Mesendoderm (in vitro differentiated cells): ENCODE results near the gene HCN3.
"Not testable (repeated sequence)": the region's sequence is repeated elsewhere in the genome, so short reads cannot be mapped to it uniquely, and the experiment has no call there.

Experiments
- DNase-seq: peaks from one replicate; pipeline ENCODE4 v3.0.0; 2013
- H2AK5ac ChIP-seq: 2 replicates; pipeline ENCODE4 v1.6.1; 2013; ENCODE audit warnings: low read length, inconsistent platforms
- H2BK120ac ChIP-seq: 2 replicates; pipeline ENCODE4 v1.6.1; 2013; ENCODE audit warnings: low read depth, mild to moderate bottlenecking, low read length, moderate library complexity, mixed read lengths
- H2BK15ac ChIP-seq: replicated peaks from 2 replicates; pipeline ENCODE4 v1.6.1; 2013; ENCODE audit warnings: low read depth, mild to moderate bottlenecking, moderate library complexity
- H2BK5ac ChIP-seq: 2 replicates; pipeline ENCODE4 v1.6.1; 2013; ENCODE audit warnings: low read length, inconsistent platforms
- H3K18ac ChIP-seq: 2 replicates; pipeline ENCODE4 v1.6.1; 2013; ENCODE audit warnings: mild to moderate bottlenecking, low read length, mixed read lengths
- H3K23ac ChIP-seq: one replicate; pipeline ENCODE4 v1.6.1; 2013; ENCODE audit warnings: low read length
- H3K27ac ChIP-seq: 2 replicates; pipeline ENCODE4 v1.5.1; 2013; ENCODE audit warnings: low read depth, mild to moderate bottlenecking, inconsistent platforms, low read length, moderate library complexity
- H3K27me3 ChIP-seq: 2 replicates; pipeline ENCODE4 v1.6.1; 2013; ENCODE audit warnings: low read length, control low read depth, mild to moderate bottlenecking, inconsistent platforms; ENCODE audit not compliant: insufficient read depth, poor library complexity
- H3K36me3 ChIP-seq: 2 replicates; pipeline ENCODE4 v1.6.1; 2013; ENCODE audit warnings: low read length, inconsistent platforms; ENCODE audit not compliant: control insufficient read depth, insufficient read depth
- H3K4ac ChIP-seq: one replicate; pipeline ENCODE4 v1.6.1; 2013; ENCODE audit warnings: low read depth, mild to moderate bottlenecking, low read length, moderate library complexity
- H3K4me1 ChIP-seq: 2 replicates; pipeline ENCODE4 v1.6.1; 2013; ENCODE audit warnings: low read depth, low read length, inconsistent platforms; ENCODE audit not compliant: control insufficient read depth
- H3K4me2 ChIP-seq: 2 replicates; pipeline ENCODE4 v1.6.1; 2013; ENCODE audit warnings: low read length
- H3K4me3 ChIP-seq: 2 replicates; pipeline ENCODE4 v1.5.1; 2013; ENCODE audit warnings: mild to moderate bottlenecking, low read length
- H3K56ac ChIP-seq: one replicate; pipeline ENCODE4 v1.6.1; 2013; ENCODE audit warnings: low read length
- H3K79me1 ChIP-seq: 2 replicates; pipeline ENCODE4 v1.6.1; 2013; ENCODE audit warnings: low read length, inconsistent platforms
- H3K79me2 ChIP-seq: 2 replicates; pipeline ENCODE4 v1.6.1; 2013; ENCODE audit warnings: mild to moderate bottlenecking, low read length; ENCODE audit not compliant: control insufficient read depth, insufficient read depth
- H3K9ac ChIP-seq: 2 replicates; pipeline ENCODE4 v1.6.1; 2013; ENCODE audit warnings: low read length, inconsistent platforms
- H4K5ac ChIP-seq: one replicate; pipeline ENCODE4 v1.6.1; 2013; ENCODE audit warnings: low read length
- H4K8ac ChIP-seq: one replicate; pipeline ENCODE4 v1.6.1; 2013; ENCODE audit warnings: low read depth, mild to moderate bottlenecking, control low read depth, low read length, moderate library complexity
- WGBS: extraction: QIAGEN DNeasy Blood & Tissue Kit; methylation state at CpG from one replicate; pipeline ENCODE4 v1.1.7; 2013; ENCODE audit warnings: low lambda C conversion rate, missing lambda C conversion rate; ENCODE audit not compliant: insufficient coverage; ENCODE audit errors: extremely low coverage; 5-methylcytosine and 5-hydroxymethylcytosine counted together

HCN3 gene

GRCh38 chr1:155287987-155288543 is 10.8 kb downstream of the HCN3 start:
- H3K27ac ChIP-seq: no peak overlapping the region
- no peak overlapping the region for H4K5ac ChIP-seq
- H3K56ac ChIP-seq: no peak overlapping the region
- H2BK5ac ChIP-seq: no peak overlapping the region
- H4K8ac ChIP-seq: no peak overlapping the region
- no peak overlapping the region for H2BK15ac ChIP-seq
- no peak overlapping the region for H2BK120ac ChIP-seq
- no peaks in the 10 kb centered on the region for H3K4me1 ChIP-seq
- no CpG with 5 or more reads among the region's 21 CpGs for WGBS
- H3K27me3 ChIP-seq: no peaks in the 10 kb centered on the region
- H3K4me2 ChIP-seq: no peak overlapping the region
- peaks cover 2% of the 10 kb centered on the region for H3K36me3 ChIP-seq
- H3K9ac ChIP-seq: no peak overlapping the region
- no peak overlapping the region for H3K23ac ChIP-seq
- H3K4me3 ChIP-seq: no peak overlapping the region
- no peak overlapping the region for H3K4ac ChIP-seq
- H2AK5ac ChIP-seq: no peak overlapping the region
- H3K79me1 ChIP-seq: no peaks in the 10 kb centered on the region
- DNase-seq: no peak
- no peak overlapping the region for H3K18ac ChIP-seq
- H3K79me2 ChIP-seq: no peaks in the 10 kb centered on the region

- not testable (repeated sequence) for H4K8ac ChIP-seq, H2BK120ac ChIP-seq, H3K56ac ChIP-seq, H3K36me3 ChIP-seq, H3K79me2 ChIP-seq, H3K27me3 ChIP-seq, H2AK5ac ChIP-seq, H3K4me3 ChIP-seq, H3K79me1 ChIP-seq, H3K23ac ChIP-seq, H4K5ac ChIP-seq, H3K18ac ChIP-seq, H3K4me2 ChIP-seq, H3K4me1 ChIP-seq, DNase-seq, H3K27ac ChIP-seq, H3K9ac ChIP-seq, H2BK5ac ChIP-seq, H3K4ac ChIP-seq, H2BK15ac ChIP-seq
- no CpG with 5 or more reads among the region's 10 CpGs for WGBS
Measured at GRCh38 chr1:155291006-155291405, 13.7 kb downstream of the HCN3 start.

- Histone ChIP-seq H3K79me1 (no peaks in the 10 kb centered on the region), H3K36me3 (peaks cover 2% of the 10 kb centered on the region), H2BK120ac (no peak overlapping the region), H2AK5ac (no peak overlapping the region), H4K8ac (no peak overlapping the region), H3K9ac (no peak overlapping the region), H3K4me1 (no peaks in the 10 kb centered on the region), H3K23ac (no peak overlapping the region), H3K4me2 (no peak overlapping the region), H2BK15ac (no peak overlapping the region), H3K18ac (no peak overlapping the region), H4K5ac (no peak overlapping the region), H3K4me3 (no peak overlapping the region), H3K27ac (no peak overlapping the region), H3K79me2 (no peaks in the 10 kb centered on the region), H2BK5ac (no peak overlapping the region), H3K56ac (no peak overlapping the region), H3K4ac (no peak overlapping the region), H3K27me3 (no peaks in the 10 kb centered on the region)
- WGBS: no CpG with 5 or more reads among the region's 17 CpGs
- DNase-seq: no peak
Measured at GRCh38 chr1:155293086-155293749, 16.0 kb downstream of the HCN3 start.

- H3K79me2 ChIP-seq: no peaks in the 10 kb centered on the region
- no peak overlapping the region for H2BK5ac ChIP-seq
- no CpG with 5 or more reads among the region's 46 CpGs for WGBS
- H3K36me3 ChIP-seq: no peaks in the 10 kb centered on the region
- no peak for DNase-seq
- no peaks in the 10 kb centered on the region for H3K27me3 ChIP-seq
- H3K9ac ChIP-seq: peak overlapping the region; percentile 23
- H3K79me1 ChIP-seq: no peaks in the 10 kb centered on the region
- H4K8ac ChIP-seq: no peak overlapping the region
- H3K4ac ChIP-seq: no peak overlapping the region
- H3K23ac ChIP-seq: no peak overlapping the region
- no peak overlapping the region for H3K27ac ChIP-seq
- no peak overlapping the region for H2BK120ac ChIP-seq
- H2BK15ac ChIP-seq: no peak overlapping the region
- H2AK5ac ChIP-seq: no peak overlapping the region
- H3K4me2 ChIP-seq: peak overlapping the region; percentile 52
- H3K4me3 ChIP-seq: no peak overlapping the region
- no peak overlapping the region for H3K18ac ChIP-seq
- no peak overlapping the region for H4K5ac ChIP-seq
- H3K56ac ChIP-seq: peak overlapping the region; percentile 77
- H3K4me1 ChIP-seq: no peaks in the 10 kb centered on the region
Measured at GRCh38 chr1:155294520-155295182, 17.4 kb downstream of the HCN3 start.

- H2BK120ac ChIP-seq: no peak overlapping the region
- H3K23ac ChIP-seq: peak overlapping the region; percentile 85
- peak overlapping the region; percentile 56 for H3K4me3 ChIP-seq
- no peaks in the 10 kb centered on the region for H3K79me2 ChIP-seq
- H2BK5ac ChIP-seq: no peak overlapping the region
- no peaks in the 10 kb centered on the region for H3K27me3 ChIP-seq
- no peak overlapping the region for H3K27ac ChIP-seq
- peak overlapping the region; percentile 77 for H3K56ac ChIP-seq
- WGBS: no CpG with 5 or more reads among the region's 47 CpGs
- H3K79me1 ChIP-seq: no peaks in the 10 kb centered on the region
- no peaks in the 10 kb centered on the region for H3K36me3 ChIP-seq
- H4K8ac ChIP-seq: no peak overlapping the region
- peak overlapping the region; percentile 66 for H3K9ac ChIP-seq
- no peak overlapping the region for H2BK15ac ChIP-seq
- no peak overlapping the region for H2AK5ac ChIP-seq
- H3K4ac ChIP-seq: no peak overlapping the region
- peak overlapping the region; percentile 56 for H3K4me2 ChIP-seq
- DNase-seq: peak; percentile 26
- H4K5ac ChIP-seq: no peak overlapping the region
- no peaks in the 10 kb centered on the region for H3K4me1 ChIP-seq
- H3K18ac ChIP-seq: no peak overlapping the region
Measured at GRCh38 chr1:155295183-155295941, 18.1 kb downstream of the HCN3 start.
